Hindlimb muscle (tissue), 1 donor: ENCODE data around the gene TNFRSF4. TPM values are rescaled to one million over a fixed set of nuclear protein-coding genes. Genes with fewer than 3 reads are reported as not detected.

ENCODE experiments used
- DNase-seq: peaks from one replicate; pipeline ENCODE4 v3.0.0-alpha.2; 2013
- polyA plus RNA-seq: library from polyadenylated mRNA; unstranded; fragments of 120-200 nt; gene quantifications from one replicate; pipeline ENCODE4 v1.2.1, GENCODE V29; 2013; ENCODE audit not compliant: insufficient read length

TNFRSF4 gene
- polyA plus RNA-seq, 1 donor: 3.2 TPM

- no peak for DNase-seq
These were observed 31.3 kb upstream of the TNFRSF4 start for GRCh38 chr1:1245178-1245816.

GRCh38 chr1:1244192-1244811 is 30.3 kb upstream of the TNFRSF4 start:
- DNase-seq: no peak

- no peak for DNase-seq
These were observed 29.8 kb upstream of the TNFRSF4 start for GRCh38 chr1:1243807-1244191.

GRCh38 chr1:1243266-1243660 is 29.3 kb upstream of the TNFRSF4 start:
- no peak for DNase-seq

GRCh38 chr1:1242461-1243265 is 28.7 kb upstream of the TNFRSF4 start:
- DNase-seq: no peak

GRCh38 chr1:1241588-1242219 is 27.8 kb upstream of the TNFRSF4 start:
- no peak for DNase-seq

- no peak for DNase-seq
These were observed 27.1 kb upstream of the TNFRSF4 start for GRCh38 chr1:1240822-1241587.

- DNase-seq: no peak
These were observed 26.4 kb upstream of the TNFRSF4 start for GRCh38 chr1:1240348-1240732.

- DNase-seq: no peak
These were observed 25.8 kb upstream of the TNFRSF4 start for GRCh38 chr1:1239614-1240347.

- DNase-seq: no peak
These were observed 25.3 kb upstream of the TNFRSF4 start for GRCh38 chr1:1239227-1239613.

GRCh38 chr1:1238702-1239178 is 24.8 kb upstream of the TNFRSF4 start:
- no peak for DNase-seq

GRCh38 chr1:1237874-1238701 is 24.1 kb upstream of the TNFRSF4 start:
- no peak for DNase-seq

GRCh38 chr1:1236945-1237873 is 23.3 kb upstream of the TNFRSF4 start:
- no peak for DNase-seq

GRCh38 chr1:1236176-1236763 is 22.3 kb upstream of the TNFRSF4 start:
- no peak for DNase-seq

- DNase-seq: no peak
These were observed 21.2 kb upstream of the TNFRSF4 start for GRCh38 chr1:1235016-1235744.

GRCh38 chr1:1234180-1234808 is 20.3 kb upstream of the TNFRSF4 start:
- DNase-seq: no peak

- DNase-seq: no peak
These were observed 19.6 kb upstream of the TNFRSF4 start for GRCh38 chr1:1233567-1233892.
